Activated T-helper 9 cell treated with anti-CD3 and anti-CD28 coated beads, Interleukin-2, amount 50 U/mL, for 16 hours (primary cell): Measurements from ENCODE around the gene PTGIR.

Experiments used
- DNase-seq: peaks from one replicate; pipeline ENCODE4 v3.0.0-alpha.2; 2020; ENCODE audit warnings: low read depth

Gene PTGIR, protein sequence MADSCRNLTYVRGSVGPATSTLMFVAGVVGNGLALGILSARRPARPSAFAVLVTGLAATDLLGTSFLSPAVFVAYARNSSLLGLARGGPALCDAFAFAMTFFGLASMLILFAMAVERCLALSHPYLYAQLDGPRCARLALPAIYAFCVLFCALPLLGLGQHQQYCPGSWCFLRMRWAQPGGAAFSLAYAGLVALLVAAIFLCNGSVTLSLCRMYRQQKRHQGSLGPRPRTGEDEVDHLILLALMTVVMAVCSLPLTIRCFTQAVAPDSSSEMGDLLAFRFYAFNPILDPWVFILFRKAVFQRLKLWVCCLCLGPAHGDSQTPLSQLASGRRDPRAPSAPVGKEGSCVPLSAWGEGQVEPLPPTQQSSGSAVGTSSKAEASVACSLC

DNA sequence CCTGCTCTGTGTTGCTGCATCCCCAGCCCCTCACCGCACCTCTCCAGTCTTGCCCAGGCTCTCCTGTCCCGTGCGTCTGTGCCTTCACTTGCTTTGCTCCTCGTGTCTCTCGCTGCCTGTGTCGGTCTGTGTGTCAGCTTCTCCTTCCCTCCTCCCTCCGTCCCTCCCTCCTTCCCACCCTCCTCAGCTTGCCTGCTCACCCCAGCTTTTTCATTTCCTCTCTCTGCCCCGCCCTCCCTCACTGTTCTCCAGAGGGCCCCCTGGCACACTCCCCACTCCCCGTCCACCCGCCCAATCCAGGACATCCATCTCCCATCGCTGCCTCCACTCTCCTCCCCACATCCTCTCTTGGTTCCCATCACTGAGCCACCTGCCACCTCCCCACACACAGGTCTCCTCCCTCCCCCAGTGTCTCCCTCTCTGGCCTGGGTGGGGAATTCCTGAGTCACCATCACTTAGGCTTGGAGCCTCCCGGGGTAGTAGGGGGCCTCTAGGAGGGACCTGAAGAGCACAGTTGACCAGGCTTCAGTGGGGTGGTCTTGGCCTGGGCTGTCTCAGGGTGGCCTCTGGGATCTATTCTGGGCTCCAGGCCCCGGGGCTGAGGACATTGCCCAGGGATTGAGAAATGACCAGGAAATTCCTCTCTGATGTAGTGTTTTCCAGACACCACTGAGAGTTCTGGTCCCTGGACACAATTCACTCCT lies at the start of gene PTGIR:
Gene PTGIR, minus strand, starts transcription at position 132 of the 704 bp plus-strand sequence. CDS start 864 bp downstream, outside the sequence.
- no peak for DNase-seq

DNA sequence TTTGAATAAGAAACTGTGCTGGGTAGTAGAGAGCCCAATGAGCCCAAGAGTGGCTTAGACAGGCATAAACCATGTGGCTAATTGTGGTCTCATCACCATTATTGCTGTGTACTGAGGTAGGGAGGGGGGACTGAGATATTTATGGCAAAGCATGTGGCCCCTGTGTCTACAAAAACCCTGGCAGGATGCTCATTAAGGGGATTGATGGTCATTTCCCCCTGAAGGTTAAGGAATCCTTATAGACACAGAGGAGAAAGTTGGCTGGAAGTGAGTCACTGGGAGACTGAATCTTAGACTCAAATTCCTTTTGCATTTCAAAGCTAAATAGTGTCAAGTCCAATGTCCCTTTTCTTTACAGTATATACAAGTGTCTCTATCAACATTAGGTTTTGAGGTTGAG lies 45.9 kb upstream of the PTGIR start:
- DNase-seq, result no peak

DNA sequence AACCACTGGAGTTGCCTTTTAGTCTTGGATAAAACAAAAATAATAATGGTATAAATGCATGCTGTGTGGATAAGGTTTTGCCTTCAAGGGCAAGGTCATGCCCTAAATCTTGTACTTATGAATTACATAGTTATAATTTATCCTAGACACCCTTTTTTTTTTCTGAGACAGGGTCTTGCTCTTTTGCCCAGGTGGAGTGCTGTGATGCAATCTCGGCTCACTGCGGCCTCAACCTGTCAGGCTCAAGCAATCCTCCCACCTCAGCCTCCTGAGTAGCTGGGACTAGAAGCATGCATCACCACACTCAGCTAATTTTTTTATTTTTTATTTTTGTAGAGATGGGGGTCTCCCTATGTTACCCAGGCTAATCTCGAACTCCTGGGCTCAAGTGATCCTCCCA lies 43.8 kb upstream of the PTGIR start:
- no peak for DNase-seq

DNA sequence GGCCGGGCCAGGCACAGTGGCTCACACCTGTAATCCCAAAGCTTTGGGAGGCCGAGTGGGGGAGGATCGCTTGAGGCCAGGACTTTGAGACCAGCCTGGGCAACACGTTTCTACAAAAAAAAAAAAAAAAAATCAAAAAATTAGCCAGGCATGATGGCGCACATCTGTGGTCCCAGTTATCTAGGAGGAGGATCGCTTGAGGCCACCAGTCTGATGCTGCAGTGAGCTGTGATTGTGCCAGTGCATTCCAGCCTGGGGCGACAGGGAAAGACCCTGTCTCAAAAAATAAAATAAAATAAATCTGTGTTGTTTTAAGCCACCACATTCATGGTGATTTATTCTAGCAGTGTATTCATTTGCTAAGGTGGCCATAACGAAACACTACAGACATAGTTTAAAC lies 40.2 kb upstream of the PTGIR start:
- no peak for DNase-seq

DNA sequence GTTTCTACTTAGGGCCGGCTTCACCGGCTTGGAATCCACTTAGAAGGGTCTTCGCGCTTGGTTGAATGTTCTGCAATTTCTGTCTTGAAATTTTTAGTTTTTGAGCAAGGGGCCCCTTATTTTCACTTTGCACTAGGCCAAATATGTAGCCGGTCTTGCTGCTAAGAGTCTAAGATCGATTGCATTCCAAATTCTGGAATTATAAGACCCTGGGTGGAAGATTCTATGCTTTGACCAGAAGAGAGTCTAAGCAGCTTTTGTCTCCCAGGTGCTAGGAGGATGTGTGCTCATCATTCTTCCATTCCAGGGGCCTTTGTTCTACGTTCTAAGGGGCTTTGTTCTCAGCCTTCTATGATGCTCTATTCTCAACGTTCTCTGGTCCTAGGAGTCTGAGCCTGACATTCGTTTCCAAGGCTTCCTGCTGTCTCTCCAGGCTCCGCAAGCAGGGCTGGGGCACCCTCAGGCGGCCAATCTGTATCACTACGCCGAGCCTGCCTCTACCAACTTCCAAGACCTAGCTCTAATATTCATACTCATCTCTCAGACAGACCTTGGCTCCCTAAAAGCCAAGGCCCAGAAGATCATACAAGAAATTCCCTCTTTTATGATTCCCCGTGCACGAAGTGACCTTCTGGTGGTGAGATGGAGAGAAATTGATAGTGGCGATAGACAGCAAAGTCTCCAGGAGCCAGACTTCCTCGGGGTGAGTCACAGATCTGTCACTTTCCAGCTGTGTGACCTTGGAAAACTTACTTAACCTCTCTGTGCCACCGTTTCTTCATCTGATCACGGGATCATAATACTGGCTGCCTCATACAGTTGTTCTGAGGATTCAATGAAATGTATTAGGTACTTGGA lies 37.1 kb upstream of the PTGIR start:
- peak; percentile 59 for DNase-seq

DNA sequence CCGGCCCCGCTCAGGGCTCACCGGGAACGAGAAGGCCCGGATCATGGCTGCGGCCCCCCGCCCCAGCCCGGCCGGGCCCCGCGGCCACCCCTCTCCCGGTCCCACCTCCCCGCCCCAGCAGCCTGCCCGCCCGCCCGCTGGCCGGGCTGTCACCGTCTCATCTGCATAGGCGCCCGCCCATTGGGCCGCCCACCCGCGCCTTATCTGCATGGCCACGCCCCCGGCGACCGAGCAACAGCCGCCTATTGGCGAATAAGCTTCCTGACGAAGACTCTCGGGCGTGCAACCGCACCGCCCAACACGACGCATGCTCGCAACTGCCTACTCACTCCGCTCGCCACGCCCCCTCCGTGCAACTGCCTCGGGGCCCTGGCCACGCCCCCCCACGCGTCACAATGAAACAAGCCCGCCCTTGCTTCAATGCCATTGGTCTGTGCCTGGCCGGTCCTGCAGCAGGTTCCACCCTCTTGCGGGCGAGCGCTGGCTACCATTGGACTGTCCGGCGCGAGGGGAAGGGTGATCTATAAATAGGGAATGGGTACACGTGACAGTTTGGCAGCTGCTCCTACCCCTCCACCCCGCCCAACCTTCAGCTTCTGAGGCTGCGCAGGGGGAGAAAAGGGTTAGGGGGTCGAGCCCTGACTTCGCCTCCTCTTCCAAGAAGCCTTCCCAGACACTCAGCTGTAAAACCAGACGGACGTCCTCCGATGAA lies 36.3 kb upstream of the PTGIR start, which contains the start of gene DACT3:
Gene DACT3, minus strand, starts transcription at position 163 of the 712 bp plus-strand sequence. Its CDS starts 118 bp downstream, at position 45.
- DNase-seq, result peak; percentile 100

DNA sequence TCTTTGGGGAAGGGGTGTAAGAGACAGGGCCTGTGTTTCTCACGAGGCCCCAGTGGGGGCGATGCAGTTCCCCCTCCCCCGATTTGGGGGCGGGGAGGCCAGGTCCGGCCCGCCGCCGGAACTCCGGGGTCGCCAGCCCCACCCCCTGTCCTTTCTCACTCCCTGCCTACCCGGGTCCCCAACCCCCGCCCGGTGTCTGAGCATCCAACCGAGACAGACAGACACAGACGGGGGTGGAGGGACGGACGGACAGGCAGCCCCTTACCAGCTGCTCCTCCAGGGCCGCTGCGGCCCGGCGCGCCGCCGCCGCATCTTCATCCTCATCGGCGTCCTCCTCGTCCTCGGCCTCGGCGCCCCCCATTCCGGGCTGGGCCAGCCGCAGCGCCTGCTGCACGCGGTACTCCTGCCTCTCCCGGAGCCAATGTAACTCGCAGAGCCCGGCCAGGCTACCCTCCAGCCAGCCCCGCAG lies 35.7 kb upstream of the PTGIR start:
- DNase-seq, result no peak

DNA sequence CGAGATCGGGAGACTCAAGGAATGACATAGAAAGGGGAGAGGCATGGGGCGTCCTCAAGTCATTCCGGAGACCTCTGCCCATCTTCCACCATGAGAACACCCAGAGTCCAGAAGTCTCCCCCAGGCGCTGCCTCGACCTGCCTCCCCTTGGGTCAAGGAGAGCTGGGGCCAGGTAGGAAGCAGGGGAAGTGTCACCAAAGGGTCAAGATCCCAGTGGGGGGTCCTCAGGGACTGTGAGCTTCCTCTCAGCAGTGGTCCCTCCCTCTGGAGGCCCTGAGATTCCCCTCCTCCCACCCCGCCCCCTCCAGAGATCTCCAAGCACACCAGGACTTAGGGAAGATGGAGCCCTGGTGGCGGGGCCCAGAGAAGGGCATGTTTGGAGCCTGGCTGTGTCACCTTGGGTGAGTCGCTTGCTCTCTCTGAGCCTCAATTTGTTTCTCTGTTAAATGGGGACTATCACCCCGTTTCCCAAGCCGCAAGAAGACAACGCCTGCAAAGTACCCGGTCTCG lies 35.2 kb upstream of the PTGIR start:
- no peak for DNase-seq

DNA sequence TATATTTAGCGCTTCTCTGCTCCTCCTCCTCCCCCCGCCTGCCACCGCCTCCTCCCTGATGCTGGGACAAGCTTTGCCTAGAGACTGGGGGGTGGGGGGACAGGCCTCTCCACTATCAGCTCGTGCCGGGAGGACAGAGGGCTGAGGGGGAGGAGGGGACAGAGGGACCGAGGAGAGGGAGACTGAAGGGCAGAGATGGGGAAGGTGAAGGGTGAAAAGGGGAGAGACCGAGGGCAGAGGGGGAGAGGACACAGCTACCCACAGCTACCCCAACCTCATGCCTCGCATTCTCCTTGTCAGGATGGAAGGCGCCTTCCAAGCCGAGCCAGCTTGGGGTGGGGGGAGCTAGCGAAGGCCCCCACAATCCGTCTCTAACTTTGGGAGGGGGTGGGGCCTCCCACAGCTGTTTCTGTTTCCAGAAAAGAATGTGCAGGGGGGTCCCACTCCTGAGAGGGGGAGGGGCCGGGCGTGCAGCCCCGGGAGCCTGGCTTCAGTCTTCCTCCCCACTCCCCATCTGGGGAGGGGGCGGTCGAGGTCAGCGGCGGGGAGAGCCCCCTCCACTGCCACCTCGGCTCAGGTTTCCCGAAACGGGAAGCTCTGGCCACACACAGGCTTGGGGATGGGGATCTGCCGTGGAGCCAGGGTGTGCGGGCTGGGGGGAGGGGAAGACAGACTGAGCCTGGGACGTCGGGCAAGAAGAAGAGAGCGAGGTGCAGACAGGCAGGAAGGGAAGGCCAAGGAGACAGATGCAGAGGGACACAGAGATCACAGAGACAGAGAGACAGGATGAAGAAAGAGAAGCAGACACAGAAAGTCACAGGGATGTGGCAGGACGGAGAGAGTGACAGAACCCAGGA lies 34.5 kb upstream of the PTGIR start:
- no peak for DNase-seq

DNA sequence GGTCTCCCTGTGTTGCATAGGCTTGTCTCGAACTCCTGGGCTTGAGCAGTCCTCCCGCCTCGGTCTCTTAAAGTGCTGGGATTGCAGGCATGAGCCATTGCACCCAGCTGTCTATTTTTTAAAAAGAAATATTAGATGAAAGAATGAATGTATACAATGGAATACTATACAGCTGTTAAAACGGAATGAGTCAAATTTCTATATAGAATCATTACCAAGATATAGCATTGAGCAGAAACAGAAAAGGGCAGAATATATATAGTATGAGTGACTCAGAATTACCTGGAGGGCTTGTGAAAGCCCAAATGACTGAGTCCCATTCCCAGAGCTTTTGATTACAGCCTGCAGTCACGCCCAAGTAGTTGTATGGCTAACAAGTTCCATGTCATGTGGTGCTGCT lies 31.7 kb upstream of the PTGIR start:
- no peak for DNase-seq

DNA sequence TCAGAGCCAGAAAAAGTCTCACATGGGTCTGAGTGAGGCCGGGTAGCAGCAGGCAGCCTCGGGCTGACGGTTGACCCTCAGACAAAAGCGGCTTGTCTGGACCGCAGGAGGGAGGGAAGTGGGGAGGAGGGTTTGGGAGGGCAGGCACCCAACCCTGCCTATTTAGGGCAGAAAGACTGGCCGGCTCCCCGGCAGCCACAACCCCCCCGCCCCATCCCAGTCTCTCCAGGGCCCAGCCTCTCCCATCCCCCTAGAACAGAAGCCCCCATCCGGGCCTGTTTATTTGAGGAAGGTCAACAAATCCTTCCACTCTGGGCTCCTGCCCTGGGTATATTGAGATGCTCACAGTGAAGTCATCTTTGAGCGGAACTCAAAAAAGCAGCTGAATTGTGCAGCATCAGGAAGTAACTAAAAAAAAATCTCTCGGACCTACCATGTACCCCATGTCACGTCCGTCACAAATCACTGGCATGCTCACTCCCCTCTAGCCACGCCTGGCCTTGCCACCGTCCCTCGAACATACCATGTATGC lies 29.8 kb upstream of the PTGIR start:
- no peak for DNase-seq

DNA sequence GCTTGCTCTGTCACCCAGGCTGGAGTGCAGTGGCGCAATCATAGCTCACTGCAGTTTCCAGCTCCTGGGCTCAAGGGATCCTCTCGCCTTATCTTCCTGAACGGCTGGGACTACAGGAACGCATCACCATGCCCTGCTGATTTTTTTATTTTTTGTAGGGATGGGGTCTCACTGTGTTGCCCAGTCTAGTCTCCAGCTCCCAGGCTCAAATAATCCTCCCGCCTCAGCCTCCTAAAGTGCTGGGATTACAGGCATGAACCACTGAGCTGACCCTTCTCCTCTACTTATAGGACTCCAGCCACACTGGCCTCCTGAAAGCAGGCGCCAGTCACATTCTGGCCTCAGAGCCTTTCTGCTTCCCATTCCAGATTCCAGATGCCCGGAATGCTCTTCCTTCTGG lies 25.6 kb upstream of the PTGIR start:
- DNase-seq, result no peak

DNA sequence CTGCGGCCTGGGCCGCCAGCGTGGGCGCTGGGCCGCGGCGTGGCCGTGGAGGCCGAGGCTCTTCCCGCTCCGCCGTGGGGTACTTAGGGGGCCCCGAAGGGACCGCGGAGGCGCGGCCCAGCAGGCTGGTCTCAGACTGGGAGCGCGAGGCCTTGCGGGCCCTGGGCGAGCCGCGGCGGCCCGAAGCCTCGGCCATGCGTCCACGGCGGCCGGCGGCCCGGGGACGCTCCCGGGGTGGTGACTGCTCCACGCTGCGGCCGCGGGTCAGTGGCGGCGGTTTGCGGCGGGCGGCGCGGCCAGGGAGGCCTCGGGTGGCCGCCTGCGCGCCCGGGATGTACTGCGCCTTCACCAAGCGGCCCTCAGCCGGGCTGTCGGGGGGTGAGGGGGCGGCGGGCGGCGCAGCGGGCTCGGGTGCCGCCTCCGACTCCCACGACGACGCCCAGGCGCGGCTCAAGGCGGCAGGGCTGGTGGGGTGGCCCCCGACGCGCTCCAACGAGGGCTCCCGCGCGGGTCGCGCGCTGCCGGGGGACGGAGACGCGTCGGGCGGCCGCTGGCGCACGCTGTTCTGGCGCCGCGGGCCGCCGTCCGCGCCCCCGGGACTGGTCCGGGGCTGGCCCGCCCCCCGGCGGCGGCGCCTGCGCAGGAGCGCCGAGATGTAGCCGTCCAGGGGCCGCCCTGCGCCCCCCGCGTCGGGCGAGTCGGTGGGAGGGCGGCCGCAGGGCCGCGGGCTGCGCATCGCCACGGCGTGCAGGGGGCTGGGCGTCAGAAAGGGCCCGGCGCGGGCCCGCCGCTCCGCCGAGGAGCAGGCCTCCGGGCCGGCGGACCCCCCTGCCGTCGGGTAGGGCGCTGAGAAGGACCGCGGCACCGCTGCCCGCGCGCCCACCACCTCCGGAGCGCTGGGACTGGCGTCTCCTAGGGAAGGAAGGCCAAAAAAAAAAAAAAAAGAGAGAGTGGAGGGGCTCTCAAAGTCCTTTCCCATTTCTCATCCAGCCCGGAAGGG lies 24.4 kb upstream of the PTGIR start:
- DNase-seq, result no peak

DNA sequence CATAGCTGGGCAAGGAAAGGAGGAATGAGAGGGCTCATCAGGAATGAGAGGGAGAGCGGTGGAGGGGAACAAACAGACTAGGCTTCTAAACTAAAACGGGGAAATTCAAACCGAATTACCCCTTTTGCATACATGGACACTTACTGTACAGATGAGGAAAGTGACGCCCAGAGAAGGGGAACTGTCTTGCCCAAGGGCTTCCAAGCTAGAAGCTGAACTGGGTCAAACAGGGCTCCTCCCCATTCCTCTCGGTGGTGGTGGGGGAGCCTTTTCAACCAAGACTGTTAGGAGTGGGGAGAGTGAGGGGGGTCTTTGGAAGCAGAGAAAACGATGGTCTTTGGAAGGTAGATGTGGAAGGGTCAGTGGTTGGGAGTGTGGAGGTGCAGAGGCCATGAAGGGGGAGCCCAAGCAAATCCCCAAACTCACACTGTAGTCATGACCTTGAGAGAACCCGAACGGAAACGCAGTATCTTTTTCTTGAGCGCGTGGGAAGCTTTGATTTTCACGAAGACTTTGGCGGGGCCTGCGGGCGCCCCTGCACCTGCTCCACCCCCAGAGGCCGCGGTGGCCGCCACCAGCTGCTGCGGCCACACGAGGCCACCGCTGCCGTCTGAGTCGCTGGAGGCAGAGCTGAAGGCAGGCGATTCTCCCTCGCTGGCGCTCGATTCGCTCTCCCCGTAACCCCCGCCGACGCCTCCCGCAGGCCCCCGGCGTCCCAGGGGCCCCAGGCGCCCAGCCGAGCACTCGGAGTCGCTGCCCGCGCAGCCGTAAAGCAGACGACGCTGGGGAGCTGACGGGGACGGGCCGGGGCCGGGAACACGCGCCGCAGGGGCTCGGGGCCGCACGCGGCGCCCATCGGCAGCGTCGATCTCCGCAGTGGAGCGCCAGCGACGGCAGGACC lies 23.4 kb upstream of the PTGIR start:
- no peak for DNase-seq

DNA sequence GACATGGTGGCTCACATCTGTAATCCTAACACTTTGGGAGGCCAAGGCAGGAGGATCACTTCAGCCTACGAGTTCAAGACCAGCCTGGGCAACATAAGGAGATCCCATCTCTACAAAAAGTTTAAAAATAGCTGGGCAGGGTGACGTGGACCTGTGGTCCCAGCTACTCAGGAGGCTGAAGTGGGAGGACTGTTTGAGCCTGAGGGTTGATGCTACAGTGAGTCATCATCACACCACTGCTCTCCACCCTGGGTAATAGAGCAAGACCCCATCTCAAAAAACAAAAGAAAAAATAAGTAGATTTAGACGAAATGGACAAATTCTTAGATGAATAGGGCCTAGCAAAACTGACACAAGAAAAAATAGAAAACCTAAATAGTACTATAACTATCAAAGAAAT lies 21.5 kb upstream of the PTGIR start:
- DNase-seq, result no peak

DNA sequence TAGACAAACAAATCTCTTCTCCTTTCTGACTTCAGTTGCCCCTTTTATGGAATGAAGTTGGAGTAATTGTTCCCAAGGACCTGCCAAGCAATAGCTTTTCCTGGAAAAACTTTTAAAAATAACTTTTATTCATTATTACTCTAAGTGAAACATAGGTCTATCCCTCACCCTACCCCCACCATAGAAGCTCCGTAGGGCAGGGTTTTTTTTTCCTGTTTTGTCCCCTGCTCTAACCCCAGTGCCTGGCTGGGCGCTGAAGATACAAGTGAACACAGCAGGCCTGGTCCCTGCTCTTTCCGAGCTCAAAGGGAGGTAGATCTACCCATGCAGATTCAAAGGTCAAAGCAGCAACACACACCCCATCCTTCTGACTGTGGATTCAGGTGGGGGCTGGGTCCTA lies 19.8 kb upstream of the PTGIR start:
- no peak for DNase-seq

DNA sequence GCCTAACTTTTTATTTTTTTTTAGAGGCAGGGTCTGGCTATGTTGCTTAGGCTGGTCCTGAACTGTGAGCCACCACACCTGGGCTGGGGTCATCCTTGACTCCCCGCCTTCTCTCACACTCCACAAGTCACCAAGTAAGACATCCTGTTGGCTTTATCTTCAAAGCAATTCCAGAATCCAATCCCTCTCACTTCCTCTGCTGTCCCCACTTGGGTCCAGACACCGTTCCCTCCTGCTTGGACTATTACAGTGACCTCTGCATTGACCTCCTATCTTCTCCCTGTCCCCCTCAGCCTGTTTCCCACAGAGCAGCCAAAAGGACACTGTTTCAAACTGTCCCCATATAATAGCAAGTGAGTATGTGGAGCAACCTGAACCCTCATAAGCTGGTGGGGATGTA lies 15.8 kb upstream of the PTGIR start:
- no peak for DNase-seq
